HCT116 (cell line): ENCODE data around the gene STARD5. TPM values are rescaled to one million over a fixed set of nuclear protein-coding genes. Genes with fewer than 3 reads are reported as not detected.
A peak's percentile ranks its signal among the peaks of the same experiment; 100 is the strongest.

Experiments used
- ATAC-seq: fragments of 200-7000 bp; cut with Tn5 transposase; 2 replicates; pipeline ENCODE4 v1.9.1; 2020; ENCODE audit warnings: mild to moderate bottlenecking, moderate library complexity
- BruUV-seq: library from RNA; stranded (reverse); fragments of 400-500 nt; replicated peaks from 2 replicates; lab custom pipeline; 2021; lab: Mats Ljungman, UMichigan
- CTCF ChIA-PET: fragments of 300-600 bp; sonication (Branson Sonifier 250); formaldehyde crosslinking; loops from one replicate; lab custom pipeline; 2021; ENCODE audit warnings: antibody characterized with exemption; lab: Charles Lee
- POLR2A ChIA-PET: fragments of 300-600, 350-600 bp; sonication (Branson Sonifier 250); formaldehyde crosslinking; loops from one replicate; lab custom pipeline; 2021; ENCODE audit warnings: antibody characterized with exemption; lab: Charles Lee
- RAD21 ChIA-PET, 2 experiments: fragments of 300-600 bp; sonication (Branson Sonifier 250); formaldehyde crosslinking; loops; one replicate each; lab custom pipeline; 2023; ENCODE audit warnings: low total read pairs in 2 of 2; ENCODE audit not compliant: uncharacterized antibody in 2 of 2, unreplicated experiment in 2 of 2, low non-redundant PET in 1 of 2; lab: Charles Lee
- DNase-seq: peaks from one replicate; pipeline ENCODE4 v3.0.0-alpha.2; 2010; ENCODE audit warnings: low read depth, low spot score
- H2AFZ ChIP-seq: fragments of 200-600 bp; shearing (Covaris generic), sonication (generic); 2 replicates; pipeline ENCODE4 v1.6.1; 2017; ENCODE audit warnings: low read depth, mixed run types, mixed read lengths, antibody characterized with exemption, low read length; ENCODE audit not compliant: poor library complexity, severe bottlenecking
- H3K27ac ChIP-seq: 2 replicates; pipeline ENCODE4 v1.5.1; 2012; ENCODE audit warnings: low read depth, low read length
- H3K27me3 ChIP-seq: fragments of 200-600 bp; sonication (generic); 2 replicates; pipeline ENCODE4 v1.6.1; 2016; ENCODE audit warnings: mixed run types, low read length, mixed read lengths; ENCODE audit not compliant: insufficient read depth
- H3K36me3 ChIP-seq, 2 experiments: fragments of 200-500 bp in 1 of 2; fragments of 200-600 bp in 1 of 2; sonication (Bioruptor generic) in 1 of 2; sonication (generic) in 1 of 2; 2 replicates each; pipeline versions ENCODE4 v1.5.1 to v1.6.1; 2014 to 2016; ENCODE audit warnings: low read length in 2 of 2, inconsistent platforms in 1 of 2, mixed read lengths in 1 of 2, mixed run types in 1 of 2; ENCODE audit not compliant: insufficient read depth in 2 of 2, control insufficient read depth in 1 of 2
- H3K4me1 ChIP-seq, 2 experiments: fragments of 200-600 bp in 1 of 2; sonication (generic) in 1 of 2; 2 replicates each; pipeline versions ENCODE4 v1.5.1 to v1.6.1; 2012 to 2017; ENCODE audit warnings: low read length in 2 of 2, inconsistent platforms in 1 of 2, mild to moderate bottlenecking in 1 of 2, mixed read lengths in 1 of 2, mixed run types in 1 of 2, moderate library complexity in 1 of 2; ENCODE audit not compliant: insufficient read depth in 2 of 2, control insufficient read depth in 1 of 2
- H3K4me2 ChIP-seq: fragments of 200-600 bp; sonication (generic); 2 replicates; pipeline ENCODE4 v1.6.1; 2017; ENCODE audit warnings: mixed run types, low read length, mixed read lengths
- H3K4me3 ChIP-seq, 2 experiments: fragments of 200-600 bp in 1 of 2; sonication (generic) in 1 of 2; replicated peaks in 1 of 2; 2 replicates each; pipeline ENCODE4 v1.5.1; 2011 to 2016; ENCODE audit warnings: low read length in 2 of 2, control low read depth in 1 of 2, low read depth in 1 of 2, mild to moderate bottlenecking in 1 of 2, mixed read lengths in 1 of 2, mixed run types in 1 of 2
- H3K79me2 ChIP-seq: fragments of 200-600 bp; sonication (generic); 2 replicates; pipeline ENCODE4 v1.6.1; 2017; ENCODE audit warnings: mild to moderate bottlenecking, mixed run types, low read length, moderate library complexity, mixed read lengths; ENCODE audit not compliant: insufficient read depth
- H3K9ac ChIP-seq: fragments of 200-600 bp; sonication (generic); 2 replicates; pipeline ENCODE4 v1.6.1; 2016; ENCODE audit warnings: low read length, mixed read lengths
- H3K9me2 ChIP-seq: fragments of 200-600 bp; sonication (generic), shearing (Covaris generic); 2 replicates; pipeline ENCODE4 v1.6.1; 2017; ENCODE audit warnings: mixed run types, mild to moderate bottlenecking, moderate library complexity; ENCODE audit not compliant: insufficient read depth
- H3K9me3 ChIP-seq, 2 experiments: fragments of 200-500 bp in 1 of 2; fragments of 200-600 bp in 1 of 2; sonication (Bioruptor generic) in 1 of 2; sonication (generic) in 1 of 2; 2 replicates each; pipeline ENCODE4 v1.6.1; 2014 to 2017; ENCODE audit warnings: low read length in 2 of 2, mixed read lengths in 2 of 2, inconsistent platforms in 1 of 2, low read depth in 1 of 2, mild to moderate bottlenecking in 1 of 2, mixed run types in 1 of 2, moderate library complexity in 1 of 2; ENCODE audit not compliant: control insufficient read depth in 1 of 2, insufficient read depth in 1 of 2
- H4K20me1 ChIP-seq: fragments of 200-600 bp; sonication (generic), shearing (Covaris generic); 2 replicates; pipeline ENCODE4 v1.6.1; 2017; ENCODE audit warnings: mixed run types, mild to moderate bottlenecking, moderate library complexity; ENCODE audit not compliant: insufficient read depth
- EZH2 ChIP-seq: fragments of 200-600 bp; sonication (generic); IDR thresholded peaks from 2 replicates; pipeline ENCODE4 v1.6.1; 2017; ENCODE audit warnings: antibody characterized with exemption, mixed run types
- FOSL1 ChIP-seq: IDR thresholded peaks from 2 replicates; pipeline ENCODE4 v1.6.1; 2012; ENCODE audit warnings: low read depth
- JUND ChIP-seq: IDR thresholded peaks from 2 replicates; pipeline ENCODE4 v1.6.1; 2012
- POLR2A ChIP-seq: IDR thresholded peaks from 2 replicates; pipeline ENCODE4 v1.7.0; 2011; ENCODE audit warnings: borderline replicate concordance; ENCODE audit not compliant: insufficient read depth, insufficient read length; ENCODE audit errors: extremely low read depth
- RAD21 ChIP-seq: IDR thresholded peaks from 2 replicates; pipeline ENCODE4 v1.6.1; 2012; ENCODE audit warnings: low read depth, mild to moderate bottlenecking
- SIN3A ChIP-seq: IDR thresholded peaks from 2 replicates; pipeline ENCODE4 v1.6.1; 2012; ENCODE audit warnings: low read depth
- SP1 ChIP-seq: IDR thresholded peaks from 2 replicates; pipeline ENCODE4 v1.6.1; 2012; ENCODE audit warnings: low read depth
- TCF7L2 ChIP-seq: IDR thresholded peaks from 2 replicates; pipeline ENCODE4 v1.7.0; 2011; ENCODE audit warnings: borderline replicate concordance, inconsistent platforms; ENCODE audit not compliant: insufficient read depth, insufficient read length; ENCODE audit errors: extremely low read depth
- ZFX ChIP-seq: fragments of 450-650 bp; IDR thresholded peaks from 2 replicates; pipeline ENCODE4 v1.6.1; 2017
- intact Hi-C: fragments of 100-400 bp; cut with micrococcal nuclease; formaldehyde crosslinking; loops from 2 replicates; pipeline ENCODE4 v1.10.0; 2022
- total RNA-seq: library from RNA; stranded (reverse); gene quantifications from one replicate; pipeline ENCODE4 v1.2.1, GENCODE V29; 2021; ENCODE audit not compliant: unreplicated experiment
- TF ChIP-seq, protein P1 (sequence below): IDR thresholded peaks from 2 replicates; pipeline ENCODE4 v1.6.1; 2012
- TF ChIP-seq, protein P2 (sequence below): IDR thresholded peaks from 2 replicates; pipeline ENCODE4 v1.6.1; 2012; ENCODE audit warnings: low read depth
- TF ChIP-seq, protein P3 (sequence below): IDR thresholded peaks from 2 replicates; pipeline ENCODE4 v1.6.1; 2011; ENCODE audit warnings: mild to moderate bottlenecking, low read length, moderate library complexity; ENCODE audit not compliant: insufficient replicate concordance; ENCODE audit errors: extremely low read depth

Gene STARD5
- total RNA-seq, 1 experiment from 2014 or later, result 4.0 TPM

DNA sequence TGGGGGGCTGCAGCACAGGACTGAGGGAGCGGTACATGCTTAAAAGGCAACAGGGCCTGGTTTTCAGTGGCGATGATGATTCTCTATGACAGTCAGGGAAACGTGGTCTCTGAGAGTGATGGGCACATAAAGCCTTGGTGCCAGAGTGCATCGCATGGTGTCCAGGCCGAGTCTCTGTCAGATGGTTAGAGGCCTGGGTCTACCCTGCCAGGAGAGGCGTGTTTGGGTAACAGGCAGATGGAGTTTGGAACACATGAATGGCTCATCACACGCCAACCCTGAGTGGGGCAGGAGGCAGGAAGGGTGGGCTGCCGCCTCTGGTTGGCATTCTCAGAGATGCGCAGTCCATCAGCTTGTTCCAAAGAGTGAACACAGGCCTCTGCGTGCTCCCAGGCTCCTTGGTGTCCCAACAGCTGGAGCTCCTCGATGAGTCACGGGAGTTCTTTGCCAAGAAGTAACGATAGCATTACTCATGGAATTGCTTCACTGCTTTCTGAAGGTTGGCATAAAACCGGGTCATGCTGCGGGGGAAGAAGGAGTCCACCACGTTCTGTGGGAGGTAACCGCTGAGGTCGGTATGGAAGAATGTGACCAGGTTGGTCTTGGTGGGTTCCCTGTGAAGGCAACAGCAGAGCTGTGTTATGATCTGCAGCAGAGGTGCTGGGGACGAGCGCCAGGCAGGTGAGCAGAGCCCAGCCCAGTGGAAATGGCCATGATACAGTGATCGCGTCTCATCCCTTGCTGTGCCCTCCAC lies 11.0 kb downstream of the STARD5 start (continued):
- TF ChIP-seq SP1 (peak; percentile 87), POLR2A (no peak), FOSL1 (peak; percentile 92)
- TF ChIP-seq, protein P1, sequence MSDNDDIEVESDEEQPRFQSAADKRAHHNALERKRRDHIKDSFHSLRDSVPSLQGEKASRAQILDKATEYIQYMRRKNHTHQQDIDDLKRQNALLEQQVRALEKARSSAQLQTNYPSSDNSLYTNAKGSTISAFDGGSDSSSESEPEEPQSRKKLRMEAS, result peak; percentile 85

DNA sequence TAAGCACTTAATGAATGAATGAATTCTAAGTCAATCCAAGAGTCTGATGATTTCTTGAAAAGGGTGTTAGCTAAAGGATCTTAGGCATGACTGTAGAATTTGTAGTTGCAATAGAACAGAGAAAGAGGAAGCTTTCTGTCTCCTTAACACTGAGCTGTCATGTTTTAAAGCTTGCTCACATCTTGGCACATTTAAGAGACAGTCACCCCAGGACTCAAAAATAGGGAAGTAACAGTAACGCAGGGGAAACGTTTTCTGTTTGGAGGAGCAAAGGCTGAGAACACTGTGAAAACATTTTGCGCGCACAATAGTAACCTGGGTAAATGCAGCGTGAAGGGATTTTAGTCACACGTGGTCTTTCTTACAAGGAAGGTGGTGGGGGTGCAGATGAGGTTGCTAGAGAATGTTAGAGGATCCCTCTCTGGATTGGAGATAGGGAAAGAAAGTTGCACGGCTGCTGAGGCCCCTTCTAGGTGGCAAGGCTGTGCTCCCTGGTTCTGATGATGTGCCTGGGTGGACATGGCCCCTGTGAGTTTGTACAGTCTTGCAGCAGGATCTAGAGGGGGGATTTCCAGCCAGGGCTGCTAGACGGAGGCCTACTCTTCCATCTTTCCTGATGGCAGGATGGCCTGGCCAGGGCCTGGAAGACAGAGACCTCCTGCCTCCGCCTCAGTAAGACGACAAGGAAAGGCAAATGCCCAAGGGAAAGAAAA lies 12.0 kb downstream of the STARD5 start:
- no peaks in the 10 kb centered on the region for H3K27me3 ChIP-seq
- no peak overlapping the region for H3K4me2 ChIP-seq
- TF ChIP-seq EZH2 (no peak), TCF7L2 (no peak), RAD21 (no peak), FOSL1 (no peak), SIN3A (no peak), JUND (no peak), ZFX (no peak)
- TF ChIP-seq, protein P2, sequence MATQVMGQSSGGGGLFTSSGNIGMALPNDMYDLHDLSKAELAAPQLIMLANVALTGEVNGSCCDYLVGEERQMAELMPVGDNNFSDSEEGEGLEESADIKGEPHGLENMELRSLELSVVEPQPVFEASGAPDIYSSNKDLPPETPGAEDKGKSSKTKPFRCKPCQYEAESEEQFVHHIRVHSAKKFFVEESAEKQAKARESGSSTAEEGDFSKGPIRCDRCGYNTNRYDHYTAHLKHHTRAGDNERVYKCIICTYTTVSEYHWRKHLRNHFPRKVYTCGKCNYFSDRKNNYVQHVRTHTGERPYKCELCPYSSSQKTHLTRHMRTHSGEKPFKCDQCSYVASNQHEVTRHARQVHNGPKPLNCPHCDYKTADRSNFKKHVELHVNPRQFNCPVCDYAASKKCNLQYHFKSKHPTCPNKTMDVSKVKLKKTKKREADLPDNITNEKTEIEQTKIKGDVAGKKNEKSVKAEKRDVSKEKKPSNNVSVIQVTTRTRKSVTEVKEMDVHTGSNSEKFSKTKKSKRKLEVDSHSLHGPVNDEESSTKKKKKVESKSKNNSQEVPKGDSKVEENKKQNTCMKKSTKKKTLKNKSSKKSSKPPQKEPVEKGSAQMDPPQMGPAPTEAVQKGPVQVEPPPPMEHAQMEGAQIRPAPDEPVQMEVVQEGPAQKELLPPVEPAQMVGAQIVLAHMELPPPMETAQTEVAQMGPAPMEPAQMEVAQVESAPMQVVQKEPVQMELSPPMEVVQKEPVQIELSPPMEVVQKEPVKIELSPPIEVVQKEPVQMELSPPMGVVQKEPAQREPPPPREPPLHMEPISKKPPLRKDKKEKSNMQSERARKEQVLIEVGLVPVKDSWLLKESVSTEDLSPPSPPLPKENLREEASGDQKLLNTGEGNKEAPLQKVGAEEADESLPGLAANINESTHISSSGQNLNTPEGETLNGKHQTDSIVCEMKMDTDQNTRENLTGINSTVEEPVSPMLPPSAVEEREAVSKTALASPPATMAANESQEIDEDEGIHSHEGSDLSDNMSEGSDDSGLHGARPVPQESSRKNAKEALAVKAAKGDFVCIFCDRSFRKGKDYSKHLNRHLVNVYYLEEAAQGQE, result no peak
- TF ChIP-seq, protein P3, sequence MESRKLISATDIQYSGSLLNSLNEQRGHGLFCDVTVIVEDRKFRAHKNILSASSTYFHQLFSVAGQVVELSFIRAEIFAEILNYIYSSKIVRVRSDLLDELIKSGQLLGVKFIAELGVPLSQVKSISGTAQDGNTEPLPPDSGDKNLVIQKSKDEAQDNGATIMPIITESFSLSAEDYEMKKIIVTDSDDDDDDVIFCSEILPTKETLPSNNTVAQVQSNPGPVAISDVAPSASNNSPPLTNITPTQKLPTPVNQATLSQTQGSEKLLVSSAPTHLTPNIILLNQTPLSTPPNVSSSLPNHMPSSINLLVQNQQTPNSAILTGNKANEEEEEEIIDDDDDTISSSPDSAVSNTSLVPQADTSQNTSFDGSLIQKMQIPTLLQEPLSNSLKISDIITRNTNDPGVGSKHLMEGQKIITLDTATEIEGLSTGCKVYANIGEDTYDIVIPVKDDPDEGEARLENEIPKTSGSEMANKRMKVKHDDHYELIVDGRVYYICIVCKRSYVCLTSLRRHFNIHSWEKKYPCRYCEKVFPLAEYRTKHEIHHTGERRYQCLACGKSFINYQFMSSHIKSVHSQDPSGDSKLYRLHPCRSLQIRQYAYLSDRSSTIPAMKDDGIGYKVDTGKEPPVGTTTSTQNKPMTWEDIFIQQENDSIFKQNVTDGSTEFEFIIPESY, result no peak
- TF ChIP-seq, protein P1, result no peak
- TF ChIP-seq, all 23 proteins: peak for 0
- H3K9me2 ChIP-seq, result no peaks in the 10 kb centered on the region
- no peak overlapping the region for H3K9ac ChIP-seq
- BruUV-seq, result no TSS peak
- H3K27ac ChIP-seq, result no peak overlapping the region
- POLR2A ChIA-PET, result no interaction called here
- no peak overlapping the region for H2AFZ ChIP-seq
- H4K20me1 ChIP-seq, result no peaks in the 10 kb centered on the region
- no peaks in the 10 kb centered on the region for H3K36me3 ChIP-seq
- RAD21 ChIA-PET, result no interaction called here
- no peaks in the 10 kb centered on the region for H3K79me2 ChIP-seq
- no peaks in the 10 kb centered on the region for H3K9me3 ChIP-seq
- DNase-seq (no peak), ATAC-seq (no peak)
- H3K4me1 ChIP-seq, result peaks cover 13 to 18% of the 10 kb centered on the region in 2 experiments
- intact Hi-C loops, result no loop called here
- CTCF ChIA-PET, result no interaction called here
- no peak overlapping the region for H3K4me3 ChIP-seq
